HG02973 (cell line): ENCODE data around the gene KCNQ2.
"Not testable (repeated sequence)": the region's sequence is repeated elsewhere in the genome, so short reads cannot be mapped to it uniquely, and the experiment has no call there.

Experiments
- ATAC-seq: cut with Tn5 transposase; IDR thresholded peaks from one replicate; pipeline ENCODE4 v1.9.1; 2021; ENCODE audit warnings: moderate library complexity; ENCODE audit not compliant: unreplicated experiment

The KCNQ2 gene

GRCh38 chr20:63471981-63472831 lies at the start of gene KCNQ2:
TSS of gene KCNQ2 (minus strand) at chr20:63472655. CDS start at chr20:63472463, 192 bp downstream.
- no peak for ATAC-seq

GRCh38 chr20:63521602-63522001 lies 49.1 kb upstream of the KCNQ2 start:
- ATAC-seq, result no peak

GRCh38 chr20:63520934-63521601 lies 48.6 kb upstream of the KCNQ2 start:
- ATAC-seq, result peak; percentile 44

GRCh38 chr20:63520504-63520933 lies 48.1 kb upstream of the KCNQ2 start, which contains the start of gene PPDPF:
TSS of gene PPDPF (plus strand) at chr20:63520765. CDS start at chr20:63521309, 544 bp downstream.
- peak; percentile 58 for ATAC-seq

DNA sequence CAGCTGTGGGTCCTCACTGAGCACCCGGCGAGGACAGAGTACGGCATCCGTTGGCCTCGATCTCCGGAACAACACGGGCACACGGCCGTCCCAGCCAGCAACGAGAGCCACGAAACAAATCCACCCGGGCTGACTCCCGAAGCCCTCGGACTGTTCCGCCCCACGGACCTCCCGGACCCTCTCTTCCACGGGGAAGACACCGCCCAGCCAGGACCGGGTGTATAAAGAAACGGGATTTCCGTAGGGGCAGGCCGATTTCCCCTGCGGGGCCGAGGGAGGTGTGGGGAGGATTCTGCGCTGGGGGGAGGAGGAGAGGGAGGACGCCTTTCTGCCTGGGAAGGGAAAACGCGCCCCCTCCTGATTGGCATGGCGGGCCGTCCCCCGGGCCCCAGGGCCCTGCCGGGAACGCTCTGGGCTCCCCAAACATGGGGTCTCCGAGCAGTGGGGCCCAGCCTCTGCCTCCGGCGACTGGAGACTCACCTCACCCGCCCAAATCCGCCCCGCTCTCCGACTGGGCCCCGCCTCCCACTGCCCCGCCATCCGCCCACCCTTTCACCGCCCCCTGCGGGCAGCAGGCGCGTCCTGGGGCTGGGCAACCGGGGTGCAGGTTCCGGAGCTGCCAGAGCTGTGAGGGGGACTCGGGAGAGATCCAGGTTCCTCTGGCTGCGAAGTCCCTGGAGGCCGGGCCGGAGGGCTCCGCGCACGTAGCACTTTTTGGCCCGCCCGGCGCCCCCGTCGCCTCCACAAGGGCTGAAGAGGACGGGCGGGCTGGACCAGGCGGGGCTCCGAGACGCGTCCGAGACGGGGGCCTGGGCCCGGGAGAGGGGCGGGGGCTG lies 47.4 kb upstream of the KCNQ2 start:
- ATAC-seq, result peak; percentile 11

GRCh38 chr20:63518946-63519667 lies 46.7 kb upstream of the KCNQ2 start:
- no peak for ATAC-seq

GRCh38 chr20:63518351-63518861 lies 46.0 kb upstream of the KCNQ2 start:
- ATAC-seq, result no peak

DNA sequence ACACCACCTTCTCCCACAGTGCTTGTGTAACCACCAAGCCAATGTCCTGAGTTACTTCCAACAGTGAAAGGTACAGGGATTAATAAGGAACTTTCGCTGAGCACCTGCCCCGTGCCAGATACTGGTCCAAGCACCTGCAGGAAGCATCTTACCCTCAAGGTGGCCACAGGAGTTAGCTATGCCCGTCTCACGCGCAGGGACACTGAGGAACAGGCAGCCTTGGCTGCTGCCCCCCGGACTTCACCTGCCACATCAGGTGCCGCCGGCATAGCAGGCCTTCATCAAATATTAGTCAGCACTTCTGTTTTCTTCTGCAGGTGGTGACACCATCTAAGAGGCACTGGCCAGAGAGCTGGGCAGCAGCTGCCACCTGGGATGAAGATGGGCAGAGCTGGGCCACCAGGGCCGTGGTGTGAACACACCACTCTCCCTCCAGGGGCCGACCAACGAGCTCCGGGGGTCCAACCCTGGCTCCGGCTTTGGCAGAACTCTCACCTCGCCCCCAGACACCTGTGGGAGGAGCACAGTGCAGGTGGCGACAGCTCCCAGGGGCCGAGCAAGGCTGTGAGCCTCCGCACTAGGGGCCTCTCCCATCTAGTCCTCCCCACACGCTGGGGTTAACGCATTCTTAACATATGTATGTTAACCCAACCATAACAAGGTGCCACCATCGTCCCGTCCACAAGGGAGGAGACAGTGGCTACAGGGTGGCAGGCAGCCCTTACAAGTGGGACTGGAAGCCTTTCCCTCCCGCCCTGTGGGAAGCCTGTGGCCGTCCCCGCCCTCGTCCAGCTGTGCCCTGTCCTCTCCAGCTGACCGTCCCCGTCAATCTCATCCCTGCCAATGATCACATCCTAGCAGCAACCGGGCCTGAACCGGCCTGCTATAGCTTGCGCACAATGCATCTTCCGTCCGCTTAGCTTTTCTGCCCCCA lies 45.2 kb upstream of the KCNQ2 start:
- ATAC-seq, result no peak

- not testable (repeated sequence) for ATAC-seq
Measured at GRCh38 chr20:63514520-63514919, 42.1 kb upstream of the KCNQ2 start.

GRCh38 chr20:63513207-63513606 lies 40.8 kb upstream of the KCNQ2 start:
- ATAC-seq, result no peak

GRCh38 chr20:63509088-63509564 lies 36.7 kb upstream of the KCNQ2 start:
- no peak for ATAC-seq

- ATAC-seq, result no peak
Measured at GRCh38 chr20:63508072-63508768, 35.8 kb upstream of the KCNQ2 start.

GRCh38 chr20:63507083-63507743 lies 34.8 kb upstream of the KCNQ2 start:
- ATAC-seq, result no peak

GRCh38 chr20:63505723-63506122 lies 33.3 kb upstream of the KCNQ2 start:
- no peak for ATAC-seq

DNA sequence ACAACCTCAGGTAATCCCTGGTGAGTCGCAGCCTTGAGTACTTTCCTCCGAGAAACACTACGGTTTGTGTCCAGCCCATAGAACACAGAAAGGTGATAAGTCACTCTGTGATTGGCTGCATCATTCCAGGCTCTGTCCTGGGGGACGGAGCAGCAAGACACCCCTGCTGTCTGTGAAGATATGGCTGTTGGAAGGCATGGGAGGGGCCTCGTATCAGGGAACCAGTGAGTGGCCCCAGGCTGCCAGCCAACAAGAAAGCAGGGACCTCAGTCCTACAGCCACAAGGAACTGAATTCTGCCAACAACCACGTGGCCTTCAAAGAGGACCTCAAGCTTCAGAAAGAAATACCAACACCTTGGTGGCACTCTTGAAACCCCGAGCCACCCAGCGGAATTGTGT lies 32.8 kb upstream of the KCNQ2 start:
- no peak for ATAC-seq

GRCh38 chr20:63504642-63505041 lies 32.2 kb upstream of the KCNQ2 start:
- ATAC-seq, result no peak

DNA sequence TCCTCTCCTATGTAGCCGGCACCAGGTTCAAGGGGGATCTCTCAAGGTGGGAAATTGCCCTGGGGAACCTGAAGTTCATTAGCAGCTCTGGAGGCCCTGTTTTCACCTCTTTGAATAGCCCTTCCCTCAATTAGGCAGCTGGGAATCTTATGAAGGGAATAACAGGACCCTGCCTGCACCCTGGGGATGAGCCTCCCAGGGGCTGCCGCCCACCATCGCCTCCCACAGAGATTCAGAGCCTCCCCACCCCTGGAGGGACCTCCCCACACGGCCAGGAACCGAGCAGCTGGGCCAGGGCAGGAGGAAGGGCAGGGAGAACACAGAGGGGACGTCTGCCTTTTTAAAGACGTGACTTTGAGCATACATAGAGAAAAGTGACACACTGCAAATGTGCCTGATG lies 31.1 kb upstream of the KCNQ2 start:
- no peak for ATAC-seq

DNA sequence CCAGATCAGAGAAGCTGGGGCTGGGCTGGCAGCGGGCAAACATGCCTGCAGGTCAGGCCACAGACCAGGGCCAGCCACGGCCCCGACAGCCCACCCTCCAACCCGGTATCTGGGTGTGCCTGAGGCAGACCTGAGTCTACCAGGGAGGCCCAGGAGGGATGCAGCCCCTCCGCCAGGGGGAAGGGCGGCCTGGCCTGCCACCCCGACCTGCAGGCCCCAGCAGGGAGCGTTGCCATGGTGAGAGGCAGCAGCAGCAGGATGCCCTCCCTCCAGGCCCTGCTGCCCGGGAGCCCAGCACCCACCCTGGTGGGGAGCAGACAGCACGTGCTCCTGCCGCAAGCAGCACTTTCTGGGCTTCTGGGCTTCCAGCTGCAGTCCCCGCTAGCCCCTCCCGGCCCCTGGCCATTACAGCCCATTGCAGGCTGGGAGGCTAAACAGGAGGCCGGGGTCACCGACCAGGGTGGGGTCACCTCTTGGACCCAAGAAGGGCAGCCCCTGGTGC lies 30.3 kb upstream of the KCNQ2 start:
- ATAC-seq, result no peak
